Measurements from ENCODE around the gene RHOU.
"Not testable (repeated sequence)": the region's sequence is repeated elsewhere in the genome, so short reads cannot be mapped to it uniquely, and the experiment has no call there.

The RHOU gene

GRCh38 chr1:228734881-228735801, at the start of gene RHOU:
RHOU (plus strand) TSS chr1:228735479; CDS start chr1:228735743, 264 bp downstream.
- DNase-seq = peak; percentile 88

- peak; percentile 79 for DNase-seq
Observed at GRCh38 chr1:228687587-228687986, 47.7 kb upstream of the RHOU start.

GRCh38 chr1:228689255-228689654, 46.0 kb upstream of the RHOU start:
- no peak for DNase-seq

- DNase-seq = no peak
Observed at GRCh38 chr1:228691211-228691610, 44.1 kb upstream of the RHOU start.

DNA sequence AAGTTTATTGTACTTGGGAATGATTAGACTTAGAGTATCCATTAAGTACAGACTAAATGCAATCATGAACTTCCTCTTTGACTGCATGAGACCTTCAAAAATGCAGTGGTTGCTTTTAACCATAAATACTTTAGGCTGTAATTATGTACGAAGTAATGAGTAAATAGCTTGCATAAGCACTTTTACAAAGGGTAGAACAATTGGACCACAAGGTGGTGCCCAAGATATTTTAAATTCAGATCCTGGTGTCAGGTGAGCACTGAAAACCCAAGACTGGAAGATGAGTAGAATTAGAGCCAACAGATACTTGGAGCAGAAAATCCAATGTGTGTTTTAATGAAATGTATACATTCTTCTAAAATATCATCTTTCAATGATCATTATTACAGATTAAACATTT, 43.4 kb upstream of the RHOU start:
- DNase-seq = peak; percentile 71

DNA sequence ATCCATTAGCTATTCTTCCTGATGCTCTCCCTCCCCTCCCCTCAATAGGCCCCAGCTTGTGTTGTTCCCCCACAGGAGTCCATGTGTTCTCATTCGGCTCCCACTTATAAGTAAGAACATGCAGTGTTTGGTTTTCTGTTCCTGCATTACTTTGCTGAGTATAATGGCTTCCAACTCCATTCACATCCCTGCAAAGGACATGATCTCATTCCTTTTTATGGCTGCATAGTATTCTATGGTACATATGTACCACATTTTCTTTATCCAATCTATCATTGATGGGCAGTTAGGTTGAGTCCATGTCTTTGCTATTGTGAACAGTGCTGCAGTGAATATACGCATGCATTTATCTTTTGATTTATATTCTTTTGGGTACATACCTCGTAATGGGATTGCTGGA, 40.8 kb upstream of the RHOU start:
- not testable (repeated sequence) for DNase-seq

- DNase-seq = no peak
Observed at GRCh38 chr1:228695015-228695955, 40.0 kb upstream of the RHOU start.

GRCh38 chr1:228697207-228698016, 37.9 kb upstream of the RHOU start:
- DNase-seq = peak; percentile 63

- no peak for DNase-seq
Observed at GRCh38 chr1:228698017-228698329, 37.3 kb upstream of the RHOU start.

GRCh38 chr1:228702433-228702832, 32.8 kb upstream of the RHOU start:
- no peak for DNase-seq

- DNase-seq = no peak
Observed at GRCh38 chr1:228706305-228706704, 29.0 kb upstream of the RHOU start.

GRCh38 chr1:228717081-228717480, 18.2 kb upstream of the RHOU start:
- no peak for DNase-seq

- no peak for DNase-seq
Observed at GRCh38 chr1:228721407-228721806, 13.9 kb upstream of the RHOU start.

DNA sequence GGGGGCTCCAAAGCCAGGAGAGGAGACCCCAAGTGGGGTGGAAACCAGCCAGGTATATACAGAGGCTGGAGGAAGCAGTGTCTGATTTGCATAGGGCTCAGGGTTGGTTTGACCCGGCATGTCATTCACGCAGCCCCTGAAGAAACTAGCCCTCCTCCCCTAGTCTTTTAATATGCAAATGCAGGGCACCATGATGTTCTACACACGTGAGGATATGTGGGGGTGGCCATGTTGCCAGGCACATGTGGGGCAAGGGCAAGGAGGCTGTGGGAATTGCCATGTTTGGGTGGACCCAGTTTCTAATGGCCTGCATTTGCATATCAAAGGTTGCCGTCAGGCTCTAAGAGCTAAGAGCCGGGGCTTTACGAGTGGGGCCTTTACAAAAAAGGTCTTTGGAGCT, 12.0 kb upstream of the RHOU start:
- no peak for DNase-seq

DNA sequence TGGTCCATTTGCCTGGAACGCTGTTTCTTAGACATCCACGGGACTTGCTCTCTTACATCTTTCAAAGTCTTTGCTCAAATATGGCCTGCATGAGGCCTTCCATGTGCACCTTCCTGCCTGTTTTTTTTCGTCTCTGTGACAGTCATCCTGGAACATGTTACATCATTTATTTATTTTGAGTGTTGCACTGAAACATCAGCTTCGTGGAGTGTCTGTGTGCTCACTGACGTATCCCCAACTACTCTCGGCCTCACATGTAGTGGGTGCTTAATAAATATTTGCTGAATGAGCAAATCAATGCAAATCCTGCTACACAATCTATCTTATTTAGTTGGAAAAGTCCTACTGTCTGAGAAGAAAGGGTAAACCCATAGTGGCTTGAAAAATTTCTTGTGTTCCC, 11.4 kb upstream of the RHOU start:
- no peak for DNase-seq

DNA sequence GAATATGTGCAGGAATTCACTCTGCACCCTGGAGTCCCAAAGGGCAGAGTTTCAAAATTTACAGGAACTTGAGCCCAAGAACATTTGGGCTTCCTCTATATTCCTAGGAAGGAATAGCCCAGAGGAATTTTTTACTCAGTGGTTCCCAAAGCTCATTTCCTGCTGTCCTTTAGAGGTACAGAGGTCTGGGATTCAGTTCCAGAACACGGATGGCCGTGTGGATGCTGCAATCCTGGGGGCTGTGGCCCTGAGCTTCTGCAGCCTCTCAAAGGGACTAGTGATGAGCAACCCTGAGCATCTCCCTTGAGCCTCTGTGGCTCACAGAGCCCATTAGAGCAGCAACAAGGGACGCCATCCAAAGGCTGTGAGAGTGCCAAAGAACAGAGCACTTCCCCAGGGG, 10.1 kb upstream of the RHOU start:
- no peak for DNase-seq

DNA sequence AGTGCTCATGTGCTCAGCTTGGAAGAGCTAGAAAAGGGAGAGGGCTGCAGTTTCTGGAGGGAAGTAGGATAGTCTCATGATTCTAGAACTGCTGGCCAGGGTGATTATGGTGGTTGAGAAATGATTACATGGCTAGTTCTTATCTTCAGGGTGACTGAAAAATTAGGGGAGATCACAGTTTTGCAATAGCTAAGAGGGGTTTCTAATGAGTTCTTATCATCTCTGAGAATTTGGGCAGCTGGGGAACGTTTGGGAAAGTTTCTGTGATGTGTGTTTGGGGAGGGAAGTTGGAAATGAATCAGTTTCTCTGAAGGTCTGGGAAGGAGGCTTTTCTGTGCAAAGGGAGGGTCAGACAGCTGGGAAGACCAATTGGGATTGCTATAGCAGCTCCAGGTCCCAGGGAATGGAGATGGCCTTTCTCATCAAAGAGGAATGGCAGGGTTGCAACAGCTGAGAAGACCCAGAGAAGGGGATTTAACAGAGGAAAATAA, 7.6 kb upstream of the RHOU start:
- peak; percentile 35 for DNase-seq

- no peak for DNase-seq
Observed at GRCh38 chr1:228732426-228732825, 2.9 kb upstream of the RHOU start.

DNA sequence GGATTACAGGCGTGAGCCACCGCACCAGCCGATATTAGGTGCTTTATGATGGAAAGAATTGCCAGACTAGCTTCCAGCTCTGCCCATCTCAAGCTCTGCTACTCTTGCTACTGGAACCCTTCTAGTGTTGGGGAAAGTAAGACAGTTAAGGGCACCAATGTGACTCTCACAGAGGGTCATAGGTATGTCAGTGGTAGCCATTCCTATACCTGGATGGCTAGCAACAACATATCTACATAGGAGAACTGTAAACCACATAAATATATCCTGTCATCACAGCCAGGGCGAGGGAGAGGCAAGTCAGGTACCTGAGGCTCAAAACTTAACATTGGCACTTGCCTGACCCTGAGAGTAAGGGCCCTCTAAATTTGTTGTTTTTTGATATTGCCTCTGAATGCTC, 1.7 kb upstream of the RHOU start:
- no peak for DNase-seq

DNA sequence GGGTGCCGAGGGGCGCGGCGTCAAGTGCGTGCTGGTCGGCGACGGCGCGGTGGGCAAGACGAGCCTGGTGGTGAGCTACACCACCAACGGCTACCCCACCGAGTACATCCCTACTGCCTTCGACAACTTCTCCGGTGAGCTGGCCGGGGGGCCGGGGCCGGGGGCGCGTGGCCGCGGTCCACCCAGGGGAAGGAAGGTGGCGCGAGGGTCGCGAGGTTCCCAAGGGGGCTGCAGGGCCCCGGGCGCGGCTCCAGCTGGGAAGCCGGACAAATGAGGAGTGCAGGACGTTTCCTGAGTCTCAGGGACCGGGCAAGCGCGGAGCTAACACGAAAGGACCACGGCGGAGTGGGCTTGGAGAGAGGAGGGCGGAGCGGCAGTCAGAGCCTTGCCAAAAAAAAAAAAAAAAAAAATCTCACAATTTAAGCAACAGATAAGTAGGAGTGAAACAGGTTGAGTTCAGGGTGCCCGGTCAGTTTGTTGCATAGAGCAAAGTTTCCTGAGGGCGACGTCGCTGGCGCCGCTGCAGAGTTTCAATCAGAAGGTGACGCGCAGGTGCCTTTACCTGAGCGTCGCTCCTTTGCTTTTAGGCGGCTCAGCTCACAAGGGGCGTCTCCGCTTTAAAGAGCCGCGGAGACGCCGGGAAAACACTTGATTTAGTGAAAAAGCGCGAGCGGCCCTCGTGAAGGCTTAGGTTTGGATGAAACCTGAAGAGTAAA, 750 bp downstream of the RHOU start:
- peak; percentile 56 for DNase-seq

GRCh38 chr1:228736844-228737445, 1.7 kb downstream of the RHOU start:
- DNase-seq = no peak

DNA sequence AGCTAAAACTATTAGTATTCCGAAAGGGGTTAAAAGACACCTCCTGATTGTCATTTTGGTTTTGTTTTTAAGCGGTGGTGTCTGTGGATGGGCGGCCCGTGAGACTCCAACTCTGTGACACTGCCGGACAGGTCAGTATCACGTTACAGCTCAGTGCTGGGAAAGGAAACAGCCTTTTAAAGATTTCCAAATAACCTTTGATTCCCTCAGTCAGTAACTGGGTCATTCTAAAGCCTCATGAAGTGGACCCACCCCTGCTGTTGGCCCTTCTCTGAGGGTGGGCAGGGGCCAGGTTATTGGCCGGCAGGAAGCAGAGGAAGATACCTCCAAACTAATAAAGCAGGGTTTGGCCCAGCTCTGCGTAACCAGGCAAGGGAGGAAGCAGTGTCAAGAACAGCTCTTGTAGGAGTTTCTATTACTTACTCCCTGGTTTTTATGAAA, 2.3 kb downstream of the RHOU start:
- peak; percentile 63 for DNase-seq
